ENCODE results near the gene TP53.
"Not testable (repeated sequence)": the region's sequence is repeated elsewhere in the genome, so short reads cannot be mapped to it uniquely, and the experiment has no call there.

Gene TP53

DNA sequence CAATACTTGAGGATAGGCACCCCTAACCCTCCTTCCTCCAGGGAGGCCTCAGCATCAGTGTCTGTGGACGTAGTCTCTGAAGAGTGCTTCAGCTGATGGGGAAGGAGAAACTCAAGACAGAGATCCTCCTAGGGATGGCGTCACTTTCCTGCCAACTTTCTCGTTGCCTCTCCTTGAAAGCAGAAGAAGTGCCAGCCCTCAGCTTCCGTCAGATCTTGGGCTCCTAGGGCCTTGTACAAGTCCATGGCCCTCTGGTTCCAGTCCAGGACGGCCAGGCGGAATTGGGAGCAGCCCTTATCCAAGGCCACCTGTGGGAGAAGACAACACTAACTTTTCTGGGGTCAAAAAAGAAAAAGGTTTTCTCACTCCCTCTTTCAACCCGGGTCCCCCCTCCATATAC lies 61.0 kb downstream of the TP53 start:
- TF ChIP-seq, protein P1, sequence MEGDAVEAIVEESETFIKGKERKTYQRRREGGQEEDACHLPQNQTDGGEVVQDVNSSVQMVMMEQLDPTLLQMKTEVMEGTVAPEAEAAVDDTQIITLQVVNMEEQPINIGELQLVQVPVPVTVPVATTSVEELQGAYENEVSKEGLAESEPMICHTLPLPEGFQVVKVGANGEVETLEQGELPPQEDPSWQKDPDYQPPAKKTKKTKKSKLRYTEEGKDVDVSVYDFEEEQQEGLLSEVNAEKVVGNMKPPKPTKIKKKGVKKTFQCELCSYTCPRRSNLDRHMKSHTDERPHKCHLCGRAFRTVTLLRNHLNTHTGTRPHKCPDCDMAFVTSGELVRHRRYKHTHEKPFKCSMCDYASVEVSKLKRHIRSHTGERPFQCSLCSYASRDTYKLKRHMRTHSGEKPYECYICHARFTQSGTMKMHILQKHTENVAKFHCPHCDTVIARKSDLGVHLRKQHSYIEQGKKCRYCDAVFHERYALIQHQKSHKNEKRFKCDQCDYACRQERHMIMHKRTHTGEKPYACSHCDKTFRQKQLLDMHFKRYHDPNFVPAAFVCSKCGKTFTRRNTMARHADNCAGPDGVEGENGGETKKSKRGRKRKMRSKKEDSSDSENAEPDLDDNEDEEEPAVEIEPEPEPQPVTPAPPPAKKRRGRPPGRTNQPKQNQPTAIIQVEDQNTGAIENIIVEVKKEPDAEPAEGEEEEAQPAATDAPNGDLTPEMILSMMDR (conservative IDR thresholded peaks at IDR 0.05; ENCODE audit: control insufficient read depth, insufficient read depth, low read depth, low read length) = no peak
- H3K4me3 ChIP-seq (ENCODE audit: control insufficient read depth, low read depth, low read length) = peak overlapping the region; percentile 84
- no peak for DNase-seq (ENCODE audit: low read depth)

DNA sequence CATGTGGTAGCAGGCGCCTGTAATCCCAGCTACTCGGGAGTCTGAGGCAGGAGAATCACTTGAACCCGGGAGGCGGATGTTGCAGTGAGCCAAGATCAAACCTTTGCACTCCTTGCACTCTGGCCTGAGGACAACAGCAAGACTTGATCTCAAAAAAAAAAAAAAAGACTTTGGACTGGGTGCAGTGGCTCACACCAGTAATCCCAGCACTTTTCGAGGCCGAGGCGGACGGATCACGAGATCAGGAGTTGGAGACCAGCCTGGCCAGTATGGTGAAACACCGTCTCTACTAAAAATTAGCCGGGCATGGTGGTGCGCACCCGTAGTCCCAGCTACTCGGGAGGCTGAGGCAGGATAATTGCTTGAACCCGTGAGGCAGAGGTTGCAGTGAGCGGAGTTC lies 61.5 kb downstream of the TP53 start:
- H3K4me3 ChIP-seq (ENCODE audit: control insufficient read depth, low read depth, low read length); DNase-seq (ENCODE audit: low read depth): not testable (repeated sequence)

DNA sequence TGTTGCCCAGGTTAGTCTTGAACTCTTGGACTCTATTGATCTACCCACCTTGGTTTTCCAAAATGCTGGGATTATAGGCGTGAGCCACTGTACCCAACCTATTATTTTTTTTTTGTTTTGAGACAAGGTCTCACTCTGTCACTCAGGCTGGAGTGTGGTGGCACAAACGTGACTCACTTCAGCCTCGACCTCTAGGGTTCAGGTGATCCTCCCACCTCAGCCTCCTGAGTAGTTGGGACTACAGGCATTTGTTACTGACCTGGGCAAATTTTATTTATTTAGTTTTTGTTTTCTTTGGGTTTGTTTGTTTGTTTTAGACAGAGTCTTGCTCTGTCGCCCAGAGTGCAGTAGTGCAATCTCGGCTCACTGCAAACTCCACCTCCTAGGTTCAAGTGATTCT lies 63.6 kb downstream of the TP53 start:
- no peak overlapping the region for H3K4me3 ChIP-seq (ENCODE audit: control insufficient read depth, low read depth, low read length)

DNA sequence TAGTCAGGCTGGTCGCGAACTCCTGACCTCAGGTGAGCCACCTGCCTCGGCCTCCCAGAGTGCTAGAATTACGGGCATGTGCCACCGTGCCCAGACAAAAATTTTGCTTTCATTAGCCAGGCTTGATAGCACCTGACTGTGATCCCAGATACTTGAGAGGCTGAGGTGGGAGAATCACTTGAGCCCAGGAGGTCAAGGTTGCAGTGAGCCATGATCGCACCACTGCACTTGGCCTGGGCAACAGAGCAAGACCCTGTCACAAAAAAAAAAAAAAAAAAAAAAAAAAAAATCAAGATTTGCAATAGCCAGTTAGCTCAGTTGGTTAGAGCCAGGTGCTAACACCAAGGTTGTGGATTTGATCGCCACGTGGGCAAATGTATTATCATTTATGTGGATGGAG lies 66.5 kb downstream of the TP53 start:
- no peak overlapping the region for H3K4me3 ChIP-seq (ENCODE audit: control insufficient read depth, low read depth, low read length)
- no peak for DNase-seq (ENCODE audit: low read depth)
- TF ChIP-seq, protein P1 (conservative IDR thresholded peaks at IDR 0.05; ENCODE audit: control insufficient read depth, insufficient read depth, low read depth, low read length) = no peak

More for the DNA sequence above, 63.6 kb downstream of the TP53 start:
- TF ChIP-seq, protein P1 (conservative IDR thresholded peaks at IDR 0.05; ENCODE audit: control insufficient read depth, insufficient read depth, low read depth, low read length) = no peak
- no peak for DNase-seq (ENCODE audit: low read depth)

DNA sequence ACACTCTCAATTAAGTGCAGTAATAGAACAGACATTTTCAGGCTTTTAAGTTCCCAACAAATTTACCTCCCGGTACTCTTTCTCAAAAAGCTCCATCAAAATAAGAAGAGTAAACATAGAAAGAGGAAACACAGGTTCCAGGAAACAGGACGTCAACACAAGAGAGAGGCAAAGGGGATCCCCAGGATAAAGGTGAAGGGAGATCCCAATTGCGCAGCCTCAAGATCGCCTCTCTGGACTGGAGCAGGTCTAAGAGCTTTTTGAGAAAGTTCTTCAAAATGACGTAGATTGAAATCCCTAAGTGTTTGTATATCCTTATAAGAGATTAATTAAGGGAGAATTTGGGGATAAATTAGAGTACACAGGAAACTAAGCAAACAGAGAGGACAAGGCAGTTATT lies 68.7 kb downstream of the TP53 start:
- no peak for DNase-seq (ENCODE audit: low read depth)
- TF ChIP-seq, protein P1 (conservative IDR thresholded peaks at IDR 0.05; ENCODE audit: control insufficient read depth, insufficient read depth, low read depth, low read length) = no peak

More for the DNA sequence above, 68.7 kb downstream of the TP53 start:
- H3K4me3 ChIP-seq (ENCODE audit: control insufficient read depth, low read depth, low read length) = no peak overlapping the region
